Myocyte (in vitro differentiated cells): ENCODE results near the gene ZNF566. TPM values are rescaled to one million over a fixed set of nuclear protein-coding genes. Genes with fewer than 3 reads are reported as not detected.
"Not testable (repeated sequence)": the region's sequence is repeated elsewhere in the genome, so short reads cannot be mapped to it uniquely, and the experiment has no call there.

ENCODE experiments used
- DNase-seq: peaks from one replicate; pipeline ENCODE4 v3.0.0-alpha.2; 2012; ENCODE audit warnings: low read depth
- polyA plus RNA-seq: library from polyadenylated mRNA; unstranded; fragments of >200 nt; gene quantifications from one replicate; pipeline ENCODE4 v1.2.1, GENCODE V29; 2012; ENCODE audit warnings: missing spikeins
- total RNA-seq: library from RNA; depleted of rRNA; stranded (reverse); fragments of >200 nt; gene quantifications from 2 replicates; pipeline ENCODE4 v1.2.3, GENCODE V29; 2014

The ZNF566 gene
- 12.5 and 15.6 TPM in 2 replicates for total RNA-seq
- polyA plus RNA-seq, result 6.4 TPM

DNA sequence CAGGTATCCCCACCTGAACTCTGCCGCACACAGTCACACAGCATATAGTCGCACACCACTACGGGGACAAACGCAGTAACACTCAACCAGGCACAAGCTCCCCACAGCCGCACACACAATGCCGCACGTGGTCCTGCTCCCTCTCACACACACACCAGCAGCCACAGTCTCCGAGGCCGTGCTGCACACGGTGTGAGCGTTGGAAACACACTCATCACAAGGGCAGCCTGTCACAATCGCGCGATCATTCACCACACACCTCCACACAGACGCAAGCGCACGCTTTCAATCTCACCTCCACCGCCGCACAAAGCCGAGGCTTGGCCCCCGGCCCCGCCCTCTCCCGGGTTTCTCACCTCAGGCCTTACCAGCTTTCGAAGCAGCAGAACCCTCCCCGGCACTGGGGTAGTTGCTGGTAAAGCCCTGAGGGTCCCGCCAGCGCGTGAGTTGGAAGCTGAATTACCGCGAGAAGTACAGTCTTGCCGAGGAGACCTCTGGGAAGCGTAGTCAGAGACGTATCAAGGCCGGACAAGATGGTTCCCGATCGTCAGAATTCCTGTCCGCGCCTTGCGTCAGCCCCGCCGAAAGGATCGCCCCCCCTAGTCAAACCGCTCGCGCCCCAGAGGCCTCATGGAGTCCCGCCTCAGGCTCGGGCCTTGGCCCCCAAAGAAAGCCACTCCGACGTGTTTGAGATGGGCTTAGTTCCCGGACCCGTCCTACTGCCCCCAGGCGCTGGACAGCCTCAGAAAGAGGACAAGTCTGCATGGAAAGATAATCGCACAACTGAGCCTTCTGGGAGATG lies at the start of gene ZNF566:
Gene ZNF566, minus strand, starts transcription at position 444 of the 802 bp plus-strand sequence. CDS start 13,004 bp downstream, outside the sequence.
- peak; percentile 97 for DNase-seq

- DNase-seq, result peak; percentile 3
These were observed 39.7 kb upstream of the ZNF566 start for GRCh38 chr19:36528921-36529518.

DNA sequence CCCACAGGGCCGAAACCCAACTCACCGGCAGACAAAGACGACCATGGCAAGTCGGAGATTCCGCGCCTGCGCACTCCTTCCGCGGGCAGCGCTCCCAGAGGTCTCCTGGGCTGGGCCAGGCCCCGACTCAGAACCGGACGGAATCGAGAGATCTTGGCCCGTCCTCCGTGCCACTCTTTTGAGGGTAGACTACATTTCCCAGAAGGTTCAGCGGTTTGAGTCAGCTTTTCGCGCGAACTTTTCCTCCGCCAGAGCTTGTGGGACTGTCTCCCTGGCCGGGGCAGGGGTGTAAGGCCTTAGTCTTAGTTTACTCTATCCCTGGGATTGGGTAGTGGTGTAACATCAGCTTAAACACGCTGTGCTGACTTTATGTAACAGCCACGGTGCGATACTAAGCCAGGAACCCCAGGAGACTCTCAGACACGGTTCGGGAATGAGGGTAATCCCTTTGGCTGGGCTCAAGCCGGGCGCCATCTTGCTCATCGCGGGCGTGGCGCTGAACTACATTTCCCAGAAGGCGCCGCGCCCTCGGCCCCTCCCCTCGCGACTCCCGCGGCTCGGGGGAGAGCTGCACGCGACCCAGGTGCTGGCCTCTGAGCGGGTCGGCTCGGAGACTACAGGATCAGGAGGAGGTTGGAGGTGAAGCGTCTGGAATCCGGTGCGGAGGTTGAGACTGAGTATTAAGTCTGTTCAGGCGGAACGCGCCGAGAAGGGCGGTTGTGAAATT lies 39.0 kb upstream of the ZNF566 start, which contains the start of gene ZNF260:
Gene ZNF260, minus strand, starts transcription at position 78 of the 727 bp plus-strand sequence. CDS start 13,033 bp downstream, outside the sequence.
- DNase-seq, result peak; percentile 99

DNA sequence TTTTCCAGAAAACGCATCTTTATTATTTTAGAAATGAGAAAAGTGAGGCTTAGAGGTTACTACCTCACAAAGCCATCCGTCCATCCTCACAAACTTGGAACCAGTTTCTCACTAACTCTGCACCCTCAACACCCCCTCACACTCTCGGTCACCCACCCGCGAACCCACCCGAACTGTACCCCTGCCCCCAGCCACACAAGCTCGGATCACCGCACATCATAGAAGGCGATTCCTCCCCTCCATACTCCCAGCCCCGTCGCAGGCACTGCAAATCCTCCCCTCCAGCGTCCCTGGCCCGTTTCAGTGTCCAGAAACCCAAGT lies 38.5 kb upstream of the ZNF566 start:
- no peak for DNase-seq

GRCh38 chr19:36527341-36527740 lies 38.0 kb upstream of the ZNF566 start:
- peak; percentile 16 for DNase-seq

- no peak for DNase-seq
These were observed 37.2 kb upstream of the ZNF566 start for GRCh38 chr19:36526581-36526980.

DNA sequence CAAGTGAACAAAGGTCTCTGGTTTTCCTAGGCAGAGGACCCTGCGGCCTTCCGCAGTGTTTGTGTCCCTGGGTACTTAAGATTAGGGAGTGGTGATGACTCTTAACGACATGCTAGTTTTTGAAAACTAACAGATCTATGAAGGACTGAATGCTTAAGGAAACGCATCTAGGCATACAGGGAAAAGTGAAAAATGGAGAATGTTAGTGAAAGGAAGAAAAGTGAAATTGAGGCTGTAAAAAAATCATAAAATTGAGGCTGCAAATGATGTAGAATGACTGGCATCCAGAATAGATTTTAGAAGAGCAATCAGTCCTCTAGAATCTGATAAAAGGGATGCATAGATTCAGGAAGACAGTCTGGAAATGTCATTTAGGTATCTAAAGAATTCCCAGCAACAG lies 35.3 kb upstream of the ZNF566 start:
- DNase-seq, result no peak

- no peak for DNase-seq
These were observed 24.8 kb upstream of the ZNF566 start for GRCh38 chr19:36514012-36514612.

- no peak for DNase-seq
These were observed 19.0 kb upstream of the ZNF566 start for GRCh38 chr19:36508325-36508724.

GRCh38 chr19:36501973-36502372 lies 12.6 kb upstream of the ZNF566 start:
- DNase-seq, result no peak

GRCh38 chr19:36497001-36497400 lies 7.6 kb upstream of the ZNF566 start:
- no peak for DNase-seq

- peak; percentile 41 for DNase-seq
These were observed 3.5 kb upstream of the ZNF566 start for GRCh38 chr19:36492689-36493453.

DNA sequence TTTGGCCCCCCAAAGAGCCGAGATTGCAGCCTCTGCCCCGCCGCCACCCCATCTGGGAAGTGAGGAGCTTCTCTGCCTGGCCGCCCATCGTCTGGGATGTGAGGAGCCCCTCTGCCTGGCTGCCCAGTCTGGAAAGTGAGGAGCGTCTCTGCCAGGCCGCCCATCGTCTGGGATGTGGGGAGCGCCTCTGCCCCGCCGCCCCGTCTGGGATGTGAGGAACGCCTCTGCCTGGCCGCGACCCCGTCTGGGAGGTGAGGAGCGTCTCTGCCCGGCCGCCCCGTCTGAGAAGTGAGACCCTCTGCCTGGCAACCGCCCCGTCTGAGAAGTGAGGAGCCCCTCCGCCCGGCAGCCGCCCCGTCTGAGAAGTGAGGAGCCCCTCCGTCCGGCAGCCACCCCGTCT lies 1.5 kb upstream of the ZNF566 start:
- not testable (repeated sequence) for DNase-seq

- DNase-seq, result no peak
These were observed 607 bp upstream of the ZNF566 start for GRCh38 chr19:36489920-36490415.

- peak; percentile 16 for DNase-seq
These were observed 579 bp downstream of the ZNF566 start for GRCh38 chr19:36488846-36489117.

GRCh38 chr19:36488118-36488845 lies 1.1 kb downstream of the ZNF566 start:
- DNase-seq, result no peak

- DNase-seq, result no peak
These were observed 5.7 kb downstream of the ZNF566 start for GRCh38 chr19:36483653-36484052.

DNA sequence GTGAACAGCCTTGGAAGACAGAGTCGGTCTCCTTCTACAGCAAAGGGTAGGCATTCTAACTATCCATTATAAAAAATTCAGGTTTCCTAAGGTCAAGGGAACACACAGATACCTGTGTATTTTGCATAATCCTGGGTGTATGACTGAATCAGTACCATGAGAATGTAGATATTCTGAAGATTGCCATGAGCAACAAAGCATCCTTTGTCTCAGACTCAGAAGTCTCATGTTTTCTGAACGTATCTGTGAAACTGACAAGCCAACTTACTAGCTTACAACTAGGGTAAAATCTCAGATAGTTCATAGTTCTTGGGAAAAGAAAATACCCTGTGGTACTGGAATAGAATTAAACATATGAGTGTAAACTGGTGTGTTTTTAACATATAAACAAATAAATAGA lies 6.5 kb downstream of the ZNF566 start:
- no peak for DNase-seq

- no peak for DNase-seq
These were observed 29.3 kb downstream of the ZNF566 start for GRCh38 chr19:36460046-36460445.

DNA sequence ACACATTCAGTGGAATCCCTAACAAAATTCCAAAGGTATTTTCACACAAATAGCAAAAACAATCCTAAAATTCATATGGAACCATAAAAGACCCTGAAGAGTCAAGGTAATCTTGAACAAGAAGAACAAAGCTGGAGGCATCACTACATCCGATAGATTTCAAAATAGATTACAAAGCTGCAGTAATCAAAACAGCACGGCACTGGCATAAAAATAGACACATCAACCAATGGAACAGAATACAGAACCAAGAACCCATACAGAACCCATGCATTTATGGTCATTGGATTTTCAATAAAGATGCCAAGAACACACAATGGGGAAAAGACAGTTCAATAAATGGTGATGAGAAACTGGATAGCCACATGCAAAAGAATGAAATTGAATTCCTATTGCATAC lies 32.5 kb downstream of the ZNF566 start:
- DNase-seq, result no peak
